Activated gamma-delta T cell treated with anti-CD3 and anti-CD28 coated beads, Interleukin-2, amount 50 U/mL, for 16 hours (primary cell): ENCODE data around the gene TUBB2A.
"Not testable (repeated sequence)": the region's sequence is repeated elsewhere in the genome, so short reads cannot be mapped to it uniquely, and the experiment has no call there.

Experiments used
- DNase-seq: peaks from one replicate; pipeline ENCODE4 v3.0.0-alpha.2; 2020; ENCODE audit warnings: low read depth

TUBB2A gene

GRCh38 chr6:3157131-3157933, at the start of gene TUBB2A:
TUBB2A (minus strand) TSS chr6:3157544; CDS start chr6:3157463, 81 bp downstream.
- DNase-seq, result peak; percentile 76

DNA sequence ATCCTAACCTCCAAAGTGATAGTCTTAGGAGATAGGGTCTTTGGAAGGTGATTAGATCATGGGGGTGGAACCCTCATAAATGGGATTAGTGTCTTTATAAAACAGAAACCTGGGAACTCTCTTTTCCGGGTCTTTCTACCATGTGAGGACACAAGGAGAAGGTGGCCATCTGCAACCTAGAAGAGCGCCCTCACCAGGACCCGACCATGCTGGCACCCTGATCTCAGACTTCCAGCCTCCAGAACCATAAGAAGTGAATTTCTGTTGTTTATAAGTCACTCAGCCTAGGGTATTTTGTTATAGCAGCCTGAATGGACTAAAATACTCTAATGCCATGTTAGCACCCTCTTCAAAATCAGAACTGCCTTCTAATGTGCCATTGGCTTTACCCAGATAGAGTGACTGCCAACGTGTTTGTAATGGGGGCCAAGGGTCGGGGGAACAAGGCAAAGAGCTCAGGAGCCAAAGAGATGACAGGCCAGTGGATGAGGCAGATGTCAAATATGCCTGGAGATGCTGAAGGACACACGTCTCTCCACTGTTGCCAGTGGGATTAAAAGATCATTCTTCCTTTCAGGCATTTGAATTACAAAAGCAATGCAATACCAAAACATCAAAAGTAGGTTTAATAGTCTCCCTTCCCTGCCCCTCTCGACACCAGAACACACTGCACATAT, 49.1 kb upstream of the TUBB2A start:
- no peak for DNase-seq

DNA sequence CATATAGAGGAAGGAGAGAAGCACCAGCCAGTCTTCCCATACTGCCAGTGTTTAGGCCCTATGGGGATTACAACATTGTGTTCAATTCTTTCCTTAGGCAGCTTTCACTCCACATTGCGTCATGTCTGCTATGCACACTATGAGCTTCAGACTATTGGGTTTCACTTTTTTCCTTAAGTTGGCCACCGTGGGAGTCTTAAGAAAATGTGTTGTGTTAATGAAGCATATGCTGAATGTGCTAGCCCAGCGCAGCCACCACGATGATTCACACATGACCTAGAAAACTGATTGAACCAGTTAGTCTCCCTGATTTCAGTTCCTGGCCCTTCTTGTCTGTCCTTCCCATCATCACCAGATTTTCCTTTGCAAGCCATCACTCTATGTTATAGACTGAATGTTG, 48.6 kb upstream of the TUBB2A start:
- DNase-seq, result no peak

DNA sequence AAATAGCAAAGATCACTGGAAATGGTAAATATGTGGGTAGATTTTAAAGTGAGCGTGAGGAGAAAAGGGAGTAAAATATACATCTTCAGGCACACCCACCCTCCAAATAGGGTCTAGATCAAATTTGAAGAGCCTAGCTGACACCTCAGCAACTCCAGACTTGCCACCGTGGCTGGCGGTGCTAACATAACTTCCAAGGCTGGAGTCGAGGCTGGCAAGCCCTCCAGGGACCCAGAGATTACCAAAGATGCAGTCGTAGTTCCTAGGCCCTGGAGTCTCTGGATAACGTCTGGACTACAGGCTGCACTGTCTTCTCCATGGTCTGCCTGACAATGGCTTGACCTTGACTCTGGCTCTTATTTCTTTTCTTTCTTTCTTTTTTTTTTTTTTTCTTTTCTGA, 47.6 kb upstream of the TUBB2A start:
- DNase-seq, result no peak

- DNase-seq, result no peak
Observed at GRCh38 chr6:3202999-3203696, 45.8 kb upstream of the TUBB2A start.

DNA sequence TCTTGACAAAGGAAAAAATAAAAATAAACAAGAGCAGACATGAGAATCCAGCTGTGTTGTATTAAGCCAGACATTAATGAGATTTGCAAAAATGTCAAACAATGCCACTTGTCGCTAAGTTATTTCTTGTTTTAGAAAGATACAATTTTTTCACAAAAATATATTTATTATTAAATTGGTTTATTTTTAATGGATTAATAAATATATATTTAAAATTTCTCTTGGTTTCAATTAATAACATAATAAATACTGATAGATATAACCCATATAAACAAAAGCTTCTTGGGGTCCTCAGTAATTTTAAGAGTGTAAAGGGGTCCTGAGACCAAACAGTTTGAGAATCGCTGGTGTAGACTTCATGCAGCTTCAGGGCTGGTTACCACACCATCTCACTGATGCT, 44.0 kb upstream of the TUBB2A start:
- DNase-seq, result no peak

DNA sequence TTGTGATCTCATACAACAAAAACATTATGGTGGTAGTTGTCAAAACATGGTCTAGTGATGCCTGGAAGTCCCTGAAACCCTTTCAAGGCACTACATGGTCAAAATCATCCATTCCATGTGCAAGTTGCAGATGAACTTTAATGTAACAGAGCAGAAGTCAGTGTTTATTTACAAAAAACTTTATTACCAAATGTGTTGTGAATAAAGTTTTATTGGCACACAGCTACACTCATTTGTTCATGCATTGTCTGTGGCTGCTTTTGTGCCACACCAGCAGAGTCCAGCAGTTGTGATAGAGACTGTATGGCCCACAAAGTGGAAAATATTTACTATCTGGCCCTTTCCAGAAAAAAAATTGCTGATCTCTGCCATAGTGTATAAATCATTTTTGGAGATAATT, 43.3 kb upstream of the TUBB2A start:
- DNase-seq, result no peak

DNA sequence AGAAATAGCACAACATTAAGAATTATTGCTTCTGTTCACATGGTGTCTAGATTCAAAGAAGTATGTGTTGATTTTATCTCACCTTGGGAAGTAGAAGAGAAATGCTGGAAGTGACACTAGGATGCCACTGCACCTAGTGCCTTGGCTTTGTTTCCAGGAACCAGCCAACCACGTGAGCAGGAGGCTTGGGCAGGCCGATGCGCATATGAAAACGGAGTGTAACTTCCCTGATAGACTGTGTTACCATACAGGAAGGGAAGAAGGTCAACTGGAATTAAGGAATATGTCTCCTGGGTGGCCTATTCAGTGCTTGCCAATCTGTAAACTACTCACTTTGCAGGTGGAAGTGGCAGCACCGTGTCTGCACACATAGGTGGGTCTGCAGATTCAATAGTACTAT, 42.0 kb upstream of the TUBB2A start:
- no peak for DNase-seq

DNA sequence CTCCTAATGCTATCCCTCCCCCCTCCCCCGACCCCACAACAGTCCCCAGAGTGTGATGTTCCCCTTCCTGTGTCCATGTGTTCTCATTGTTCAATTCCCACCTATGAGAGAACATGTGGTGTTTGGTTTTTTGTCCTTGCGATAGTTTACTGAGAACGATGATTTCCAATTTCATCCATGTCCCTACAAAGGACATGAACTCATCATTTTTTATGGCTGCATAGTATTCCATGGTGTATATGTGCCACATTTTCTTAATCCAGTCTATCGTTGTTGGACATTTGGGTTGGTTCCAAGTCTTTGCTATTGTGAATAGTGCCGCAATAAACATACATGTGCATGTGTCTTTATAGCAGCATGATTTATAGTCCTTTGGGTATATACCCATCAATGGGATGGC, 40.4 kb upstream of the TUBB2A start:
- not testable (repeated sequence) for DNase-seq

- no peak for DNase-seq
Observed at GRCh38 chr6:3196770-3197169, 39.4 kb upstream of the TUBB2A start.

DNA sequence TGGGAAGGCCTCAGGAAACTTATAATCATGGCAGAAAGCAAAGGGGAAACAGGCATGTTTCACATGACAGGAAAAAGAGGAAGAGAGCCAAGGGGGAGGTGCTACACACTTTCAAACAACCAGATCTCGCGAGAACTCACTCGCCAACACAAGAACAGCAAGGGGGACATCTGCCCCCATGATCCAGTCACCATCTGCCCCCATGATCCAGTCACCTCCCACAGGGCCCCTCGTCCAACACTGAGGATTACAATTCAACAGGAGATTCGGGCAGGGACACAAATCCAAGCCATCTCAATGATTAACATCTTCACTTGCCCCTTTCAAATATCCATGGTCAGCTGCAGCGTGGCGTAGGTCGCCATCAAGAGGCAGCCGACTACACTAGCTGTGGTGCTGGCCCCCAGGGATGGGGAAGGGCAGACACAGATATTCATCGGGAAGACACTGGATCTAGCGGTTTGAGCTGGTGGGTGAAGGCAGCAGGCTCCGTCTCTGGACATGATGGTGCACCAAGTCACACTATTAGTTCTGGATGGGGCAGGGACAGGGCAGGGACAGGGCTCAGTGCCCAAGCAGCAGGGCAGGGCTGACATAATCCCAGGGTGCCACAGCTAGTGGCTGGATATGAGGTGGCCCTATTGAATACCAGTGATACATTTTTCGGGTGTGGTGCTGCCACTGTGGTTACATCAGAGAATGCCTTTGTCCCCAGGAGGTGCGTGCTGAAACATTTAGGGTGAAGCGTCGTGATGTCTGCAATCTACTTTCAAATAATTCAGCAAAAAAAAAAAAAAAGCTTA, 38.6 kb upstream of the TUBB2A start:
- DNase-seq, result no peak

DNA sequence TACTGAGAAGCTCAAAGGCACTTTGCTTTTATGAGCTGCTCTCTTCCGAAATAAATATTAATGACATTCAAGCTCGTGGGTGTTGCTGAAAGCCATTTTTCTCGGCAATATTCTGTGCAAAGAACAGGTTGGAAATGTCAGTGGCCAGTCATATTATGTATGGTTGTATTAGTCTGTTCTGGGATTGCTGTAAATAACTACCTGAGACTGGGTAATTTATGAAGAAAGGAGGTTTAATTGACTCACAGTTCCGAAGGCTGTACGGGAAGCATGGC, 38.0 kb upstream of the TUBB2A start:
- DNase-seq, result no peak

DNA sequence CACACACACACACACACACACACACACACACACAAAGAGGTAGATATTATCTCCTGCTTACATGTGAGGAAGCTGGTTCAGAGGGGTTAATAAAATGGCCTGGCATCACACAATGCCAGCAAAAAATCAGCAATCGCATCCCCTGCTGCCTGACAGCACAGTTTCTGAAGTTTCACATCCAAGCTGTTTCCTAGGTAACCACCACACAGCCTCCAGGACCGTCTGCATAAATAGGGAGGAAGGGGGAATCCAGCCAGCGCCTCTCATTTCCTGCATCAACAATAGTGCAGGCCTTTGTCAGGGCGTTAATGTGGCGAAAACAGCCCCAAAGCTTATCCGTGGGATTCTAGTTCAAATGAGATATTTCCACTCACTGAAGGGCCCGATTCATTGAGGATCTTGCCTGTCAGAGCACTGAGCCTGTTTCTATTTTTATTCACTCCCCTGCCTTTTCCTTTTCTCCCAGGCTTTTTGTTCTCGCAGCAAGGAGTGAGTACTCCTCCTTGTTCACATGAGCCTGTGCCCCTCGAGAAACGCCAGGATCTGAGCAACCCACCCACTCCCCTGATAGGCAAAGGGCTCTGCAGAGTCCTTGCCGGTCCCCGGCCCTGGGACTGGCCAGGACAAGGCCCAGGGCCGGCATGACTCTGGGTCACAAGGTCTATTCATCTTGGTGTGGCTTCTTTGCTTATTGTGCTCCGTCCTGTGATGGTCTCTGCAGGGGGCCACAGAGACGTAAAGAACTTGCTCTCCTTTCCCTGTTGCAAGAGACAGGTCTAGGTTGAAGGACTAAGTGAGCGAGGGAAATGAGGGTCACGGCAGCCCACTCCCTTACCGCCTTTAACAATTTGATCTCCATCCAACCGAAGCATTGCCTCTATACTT, 37.4 kb upstream of the TUBB2A start:
- DNase-seq, result no peak

DNA sequence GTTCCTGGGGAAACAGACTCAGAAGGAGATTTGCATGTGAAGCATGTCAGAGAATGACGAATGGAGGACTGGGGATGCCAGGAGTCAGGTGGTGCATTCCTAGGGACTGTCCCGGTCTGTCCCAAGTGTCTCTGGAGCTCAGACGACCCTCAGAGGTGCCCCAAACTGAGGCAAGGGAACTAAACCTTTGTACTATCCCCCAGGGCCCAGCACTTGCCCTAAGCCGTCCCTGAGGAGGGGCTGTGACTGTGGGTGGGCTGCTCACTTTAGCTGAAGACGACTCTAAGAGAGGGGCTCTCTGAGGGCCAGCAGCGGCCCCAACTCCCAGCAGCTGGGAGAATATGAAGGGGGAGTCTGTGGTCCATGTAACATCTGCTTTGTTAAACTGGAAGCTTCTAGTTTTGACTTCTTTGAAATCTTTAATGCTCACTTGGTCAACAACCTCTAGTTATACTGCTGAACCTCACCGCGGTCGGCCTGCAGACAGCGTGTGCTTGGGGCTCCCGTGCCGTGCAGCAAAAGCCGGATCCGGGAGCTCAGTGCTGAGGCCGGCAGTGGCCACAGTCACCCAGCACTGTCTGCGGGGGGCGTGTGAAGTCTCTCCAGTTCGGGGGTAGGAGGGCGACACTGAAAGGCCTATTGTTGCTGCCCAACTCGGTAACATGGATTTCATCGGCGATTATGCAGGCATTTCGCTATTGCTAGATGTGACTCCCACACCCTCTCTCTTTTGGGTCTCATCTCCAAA, 35.9 kb upstream of the TUBB2A start:
- DNase-seq, result no peak

DNA sequence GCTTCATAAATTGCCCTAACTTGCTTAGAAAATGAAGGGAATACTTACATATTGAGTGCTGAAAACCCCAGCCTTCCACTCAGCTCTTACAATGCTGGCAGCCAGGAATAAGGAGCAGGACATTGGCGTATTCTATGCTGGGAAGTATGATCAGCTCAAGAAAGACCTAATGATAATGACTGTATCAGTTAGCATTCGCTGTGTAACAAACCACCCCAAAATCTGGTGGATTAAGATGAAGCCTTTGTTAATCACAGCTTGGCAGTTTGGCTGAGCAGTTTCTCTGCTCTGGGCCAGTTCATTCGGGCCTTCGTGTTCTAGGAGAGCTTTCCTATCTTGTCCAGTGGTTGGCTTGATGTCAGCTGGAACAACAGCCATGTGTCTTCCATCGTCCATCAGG, 33.4 kb upstream of the TUBB2A start:
- DNase-seq, result no peak

DNA sequence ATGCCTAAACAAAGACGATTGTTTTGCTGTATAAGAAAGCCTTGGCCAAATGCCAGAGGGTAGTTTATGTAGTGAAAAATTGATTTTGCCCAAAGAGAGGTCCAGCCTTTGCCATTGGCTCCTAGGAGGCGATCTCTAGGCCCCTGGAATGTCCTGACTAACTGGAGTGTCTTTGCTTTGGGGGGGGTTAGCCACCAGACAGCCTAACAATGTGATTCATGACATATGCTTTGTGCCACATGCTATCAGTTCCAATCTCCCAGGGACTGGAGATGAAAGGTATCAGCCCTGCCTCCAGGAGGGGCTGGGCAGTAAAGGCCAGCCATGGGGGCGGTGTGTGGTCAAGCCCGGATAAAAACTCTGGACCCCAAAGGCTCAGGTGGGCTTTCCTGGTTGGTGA, 32.7 kb upstream of the TUBB2A start:
- DNase-seq, result no peak

DNA sequence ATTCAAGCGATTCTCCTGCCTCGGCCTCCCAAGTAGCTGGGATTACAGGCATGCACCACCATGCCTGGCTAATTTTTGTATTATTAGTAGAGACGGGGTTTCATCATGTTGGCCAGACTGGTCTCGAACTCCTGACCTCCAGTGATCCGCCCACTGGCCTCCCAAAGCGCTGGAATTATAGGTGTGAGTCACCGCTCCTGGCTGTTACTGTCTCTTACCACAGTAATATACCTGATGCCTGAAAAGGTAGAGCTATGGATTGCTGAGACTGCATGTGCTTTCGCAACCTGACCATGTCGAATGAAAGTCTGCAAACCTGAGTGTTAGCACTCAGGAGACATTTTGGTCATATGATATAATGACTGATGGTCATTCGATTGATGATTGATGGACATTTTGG, 31.8 kb upstream of the TUBB2A start:
- not testable (repeated sequence) for DNase-seq

- DNase-seq, result no peak
Observed at GRCh38 chr6:3188262-3188661, 30.9 kb upstream of the TUBB2A start.

DNA sequence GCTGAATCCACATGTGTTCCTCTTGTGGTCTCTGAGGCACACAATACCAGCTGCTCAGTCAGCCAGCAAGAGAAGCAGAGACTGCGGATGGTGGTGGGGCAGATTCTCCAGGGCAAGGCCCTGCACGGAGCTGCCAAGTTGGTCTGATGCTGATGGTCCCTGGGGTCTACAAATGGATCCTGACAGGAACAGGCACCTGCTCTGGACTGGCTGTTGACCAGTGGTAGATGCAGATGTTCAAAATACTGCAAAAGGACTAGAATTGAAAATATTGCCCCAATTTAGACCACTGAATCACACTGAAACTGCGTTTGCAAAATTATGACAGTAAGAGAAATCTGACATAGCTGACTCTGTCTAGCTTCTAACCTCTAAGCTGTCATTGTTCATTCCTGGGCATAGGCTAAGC, 29.6 kb upstream of the TUBB2A start:
- no peak for DNase-seq

- DNase-seq, result no peak
Observed at GRCh38 chr6:3183066-3183465, 25.7 kb upstream of the TUBB2A start.

GRCh38 chr6:3181105-3181504, 23.8 kb upstream of the TUBB2A start:
- DNase-seq, result no peak
